HFFc6 (cell line): ENCODE data around the gene ZSCAN29. TPM values are rescaled to one million over a fixed set of nuclear protein-coding genes. Genes with fewer than 3 reads are reported as not detected.

ENCODE experiments used
- DNase-seq: peaks from one replicate; pipeline ENCODE4 v3.0.0-alpha.2; 2018
- H3K27ac Mint-ChIP-seq: 2 replicates; pipeline ENCODE4 v1.8.0; 2020; ENCODE audit warnings: mild to moderate bottlenecking, mixed read lengths
- H3K27me3 Mint-ChIP-seq: 2 replicates; pipeline ENCODE4 v1.8.0; 2021; ENCODE audit warnings: mild to moderate bottlenecking, moderate library complexity, mixed read lengths; ENCODE audit not compliant: insufficient read depth
- H3K36me3 Mint-ChIP-seq: 2 replicates; pipeline ENCODE4 v1.8.0; 2021; ENCODE audit warnings: low read depth, mixed read lengths
- H3K4me1 Mint-ChIP-seq: 2 replicates; pipeline ENCODE4 v1.8.0; 2020; ENCODE audit warnings: low read depth, mixed read lengths
- H3K4me3 Mint-ChIP-seq: 2 replicates; pipeline ENCODE4 v1.8.0; 2020; ENCODE audit warnings: mild to moderate bottlenecking, moderate library complexity, mixed read lengths
- H3K9me3 Mint-ChIP-seq: 2 replicates; pipeline ENCODE4 v1.8.0; 2020; ENCODE audit warnings: mild to moderate bottlenecking, mixed read lengths
- long read RNA-seq: library from polyadenylated mRNA; unstranded; transcript quantifications from one replicate; pipeline ENCODE4 v2.0.0, GENCODE V29; 2019
- total RNA-seq, 6 experiments: library from RNA; stranded (reverse); fragmentation: NEBNext Ultra II Directional; extraction: Animal tissue kit (Norgen Biotek cat#: 25700); gene quantifications; 2 replicates in 1 of 6; 3 replicates in 5 of 6; pipeline ENCODE4 v1.2.3, GENCODE V29; 2021
- TF ChIP-seq, protein P1 (sequence below): fragments of 200-600 bp; sonication (generic); IDR thresholded peaks from 2 replicates; pipeline ENCODE4 v1.5.0; 2021; ENCODE audit warnings: antibody characterized with exemption, mild to moderate bottlenecking

Gene ZSCAN29
- total RNA-seq: 10 to 100 TPM; 12.7 to 16.7 (median 14.7) TPM
- long read RNA-seq, full-length matches to known transcripts: 1 of 1 reads
- long read RNA-seq, partial matches to known transcripts: 0 of 1 reads
- long read RNA-seq, other reads (novel, unspliced or antisense): 0 of 1 reads

DNA sequence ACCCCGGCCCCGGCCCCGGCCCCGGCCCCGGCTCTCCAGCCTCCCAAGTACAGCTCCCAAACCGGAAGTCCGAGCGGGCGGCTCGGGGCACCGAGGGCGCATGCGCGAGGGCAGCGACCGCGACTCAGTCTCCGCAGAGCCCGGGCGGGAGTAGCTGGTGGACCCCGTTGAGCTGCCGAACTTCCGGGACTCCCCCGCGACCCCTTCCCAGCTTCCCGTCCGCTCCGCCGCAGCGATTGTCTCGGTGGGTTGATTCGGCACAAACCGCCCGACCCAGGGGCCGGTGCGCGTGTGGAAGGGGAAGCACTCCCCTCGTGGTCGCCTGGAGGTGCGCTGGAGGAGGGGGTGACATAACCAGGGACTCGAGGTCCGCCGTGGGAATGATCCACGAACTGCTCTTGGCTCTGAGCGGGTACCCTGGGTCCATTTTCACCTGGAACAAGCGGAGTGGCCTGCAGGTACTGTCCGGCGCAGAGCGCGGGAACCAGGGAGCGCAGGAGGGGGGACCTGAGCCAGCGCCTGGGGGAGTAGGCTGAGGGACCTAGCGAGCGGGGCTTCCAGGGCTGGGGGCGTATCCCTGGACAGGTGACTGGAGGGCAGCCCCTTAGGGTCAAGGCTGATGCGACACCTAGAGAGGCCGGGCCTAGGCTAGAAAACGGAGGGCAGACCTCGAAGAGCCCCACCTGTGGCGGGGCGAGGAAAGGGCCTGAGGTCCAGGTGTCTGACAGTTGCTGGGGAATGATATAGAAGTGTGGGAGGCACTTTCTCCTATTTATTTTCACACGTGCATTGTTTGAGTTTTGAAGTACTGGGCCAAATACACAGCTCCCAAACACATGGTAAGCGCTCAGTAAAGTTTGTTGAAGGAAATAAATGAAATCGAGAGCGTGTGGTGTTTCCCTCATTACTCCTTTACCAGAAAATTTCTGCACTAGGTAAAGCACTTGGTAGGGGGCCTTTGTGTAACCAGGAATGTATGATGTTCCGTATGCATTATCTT lies at the start of gene ZSCAN29, which contains the start of gene TUBGCP4:
TSS of gene ZSCAN29 (minus strand) at position 69 of the 1,000 bp plus-strand sequence. CDS start 1,130 bp downstream, outside the sequence.
TSS of gene TUBGCP4 (plus strand) at position 127 of the 1,000 bp plus-strand sequence. CDS start at position 381, 254 bp downstream.
- peak; percentile 54 for DNase-seq
- H3K36me3 Mint-ChIP-seq: peaks cover 31% of the 10 kb centered on the region
- peak within 1 kb of the TSS; percentile 81 for H3K27ac Mint-ChIP-seq
- H3K9me3 Mint-ChIP-seq: no peaks in the 10 kb centered on the region
- TF ChIP-seq, protein P1, sequence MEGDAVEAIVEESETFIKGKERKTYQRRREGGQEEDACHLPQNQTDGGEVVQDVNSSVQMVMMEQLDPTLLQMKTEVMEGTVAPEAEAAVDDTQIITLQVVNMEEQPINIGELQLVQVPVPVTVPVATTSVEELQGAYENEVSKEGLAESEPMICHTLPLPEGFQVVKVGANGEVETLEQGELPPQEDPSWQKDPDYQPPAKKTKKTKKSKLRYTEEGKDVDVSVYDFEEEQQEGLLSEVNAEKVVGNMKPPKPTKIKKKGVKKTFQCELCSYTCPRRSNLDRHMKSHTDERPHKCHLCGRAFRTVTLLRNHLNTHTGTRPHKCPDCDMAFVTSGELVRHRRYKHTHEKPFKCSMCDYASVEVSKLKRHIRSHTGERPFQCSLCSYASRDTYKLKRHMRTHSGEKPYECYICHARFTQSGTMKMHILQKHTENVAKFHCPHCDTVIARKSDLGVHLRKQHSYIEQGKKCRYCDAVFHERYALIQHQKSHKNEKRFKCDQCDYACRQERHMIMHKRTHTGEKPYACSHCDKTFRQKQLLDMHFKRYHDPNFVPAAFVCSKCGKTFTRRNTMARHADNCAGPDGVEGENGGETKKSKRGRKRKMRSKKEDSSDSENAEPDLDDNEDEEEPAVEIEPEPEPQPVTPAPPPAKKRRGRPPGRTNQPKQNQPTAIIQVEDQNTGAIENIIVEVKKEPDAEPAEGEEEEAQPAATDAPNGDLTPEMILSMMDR: peak; percentile 60
- no peaks in the 10 kb centered on the region; the same call in none of the 2 replicates for H3K27me3 Mint-ChIP-seq
- H3K4me1 Mint-ChIP-seq: peaks cover 49% of the 10 kb centered on the region
- peak within 1 kb of the TSS; percentile 98 for H3K4me3 Mint-ChIP-seq

DNA sequence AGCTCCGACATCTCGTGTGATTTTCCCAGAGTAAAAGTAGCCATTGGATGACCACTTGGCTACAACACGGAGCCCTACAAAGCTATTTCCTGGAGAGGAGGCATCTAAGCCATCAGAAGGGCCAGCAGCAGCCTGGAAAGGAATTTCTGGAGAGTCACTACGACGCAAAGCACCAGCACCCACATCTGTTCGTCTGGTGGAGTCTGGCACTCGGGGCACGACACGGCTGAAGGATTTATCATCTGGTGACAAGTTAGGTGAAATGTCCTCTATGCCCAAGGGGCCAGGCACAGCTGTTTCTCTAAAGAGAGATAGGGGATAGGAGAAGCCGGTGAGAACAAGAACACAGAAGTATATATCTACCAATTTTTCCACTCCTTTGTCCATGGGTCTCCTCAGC lies 49.6 kb upstream of the ZSCAN29 start:
- no peak overlapping the region for H3K4me3 Mint-ChIP-seq
- H3K4me1 Mint-ChIP-seq: peaks cover 9% of the 10 kb centered on the region
- H3K36me3 Mint-ChIP-seq: peaks cover 19% of the 10 kb centered on the region
- no peaks in the 10 kb centered on the region for H3K9me3 Mint-ChIP-seq
- H3K27me3 Mint-ChIP-seq: no peaks in the 10 kb centered on the region
- H3K27ac Mint-ChIP-seq: no peak overlapping the region
- DNase-seq: no peak
- TF ChIP-seq, protein P1: no peak

DNA sequence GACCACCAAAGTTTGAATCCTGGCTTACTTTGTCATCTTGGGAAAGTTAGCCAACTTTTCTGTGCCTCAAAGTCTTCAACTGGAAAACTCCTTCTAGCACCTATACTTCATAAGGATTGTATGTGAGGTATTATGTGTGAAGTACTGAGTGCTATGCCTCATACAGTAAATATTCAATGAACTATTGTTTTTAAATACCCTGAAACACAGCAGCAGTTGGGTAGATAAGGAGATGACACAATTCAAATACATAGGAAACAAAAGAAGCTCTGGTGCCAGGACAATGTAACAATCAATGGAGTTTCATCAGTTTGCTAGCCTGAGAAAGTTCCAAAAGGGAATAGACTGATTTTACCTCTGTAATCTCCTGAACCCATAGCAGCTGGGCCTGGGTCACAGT lies 43.4 kb upstream of the ZSCAN29 start:
- Mint-ChIP-seq H3K4me1 (peaks cover 29% of the 10 kb centered on the region), H3K9me3 (no peaks in the 10 kb centered on the region), H3K27me3 (no peaks in the 10 kb centered on the region), H3K27ac (peak overlapping the region; percentile 47), H3K36me3 (peaks cover 57% of the 10 kb centered on the region), H3K4me3 (no peak overlapping the region)
- DNase-seq: no peak
- TF ChIP-seq, protein P1: no peak

DNA sequence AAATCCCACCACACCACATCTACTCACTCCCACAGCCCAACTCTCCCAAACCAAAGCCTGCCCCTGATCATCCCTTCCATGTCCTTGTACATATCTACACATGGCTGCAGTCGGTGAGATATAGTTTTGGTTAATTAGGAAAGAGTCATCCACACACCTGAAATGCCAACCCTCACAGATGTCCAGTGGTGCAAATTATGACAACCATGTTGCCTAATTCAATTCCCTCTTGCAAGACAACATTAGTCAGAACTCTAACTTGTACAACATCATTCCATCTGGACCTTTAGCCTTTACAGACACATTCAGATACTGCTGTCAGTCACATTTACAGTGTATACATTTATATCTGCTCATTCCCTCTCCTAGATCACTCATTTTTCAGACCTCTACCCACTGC lies 41.3 kb upstream of the ZSCAN29 start:
- TF ChIP-seq, protein P1: no peak
- peaks cover 29% of the 10 kb centered on the region for H3K4me1 Mint-ChIP-seq
- H3K36me3 Mint-ChIP-seq: peaks cover 69% of the 10 kb centered on the region
- peak overlapping the region; percentile 29; the same call in 1 of the 2 replicates for H3K27ac Mint-ChIP-seq
- no peaks in the 10 kb centered on the region for H3K9me3 Mint-ChIP-seq
- DNase-seq: no peak
- H3K4me3 Mint-ChIP-seq: no peak overlapping the region
- no peaks in the 10 kb centered on the region for H3K27me3 Mint-ChIP-seq

DNA sequence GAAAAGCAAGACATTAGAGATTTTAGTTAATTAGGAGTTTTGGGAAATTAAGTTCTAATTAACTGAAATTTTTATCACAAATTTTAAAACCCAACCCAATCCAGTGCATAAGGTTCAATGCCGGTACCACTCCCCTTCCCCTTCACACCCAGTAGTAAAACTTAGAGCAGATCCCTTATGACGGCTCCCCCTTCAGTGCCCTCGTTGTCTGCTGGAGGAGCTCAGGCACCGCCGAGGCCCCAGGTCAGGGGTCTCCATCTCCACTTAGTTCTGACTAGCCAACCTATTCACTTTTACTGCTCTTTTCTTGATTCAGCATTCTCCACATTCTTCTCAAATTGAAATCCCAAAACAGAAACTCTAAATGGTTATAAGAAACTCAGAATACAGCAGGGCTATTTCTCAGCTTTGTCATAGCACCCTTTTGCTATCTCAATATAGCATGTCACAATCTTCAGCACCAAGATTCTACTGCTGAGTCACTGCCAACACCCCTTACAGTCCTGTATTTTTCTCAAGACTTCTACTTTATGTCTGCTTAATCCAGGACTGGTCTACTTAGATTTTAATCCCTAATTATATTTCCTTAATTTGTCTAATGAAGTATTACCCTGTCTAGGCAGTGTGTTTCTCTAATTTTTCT lies 39.9 kb upstream of the ZSCAN29 start:
- DNase-seq: peak; percentile 48
- H3K27ac Mint-ChIP-seq: peak overlapping the region; percentile 34
- peaks cover 29% of the 10 kb centered on the region for H3K4me1 Mint-ChIP-seq
- H3K4me3 Mint-ChIP-seq: no peak overlapping the region
- no peaks in the 10 kb centered on the region for H3K27me3 Mint-ChIP-seq
- no peaks in the 10 kb centered on the region for H3K9me3 Mint-ChIP-seq
- peaks cover 66% of the 10 kb centered on the region for H3K36me3 Mint-ChIP-seq
- TF ChIP-seq, protein P1: no peak
